ENCODE data around the gene PTGER1.
"Not testable (repeated sequence)": the region's sequence is repeated elsewhere in the genome, so short reads cannot be mapped to it uniquely, and the experiment has no call there.

The PTGER1 gene

DNA sequence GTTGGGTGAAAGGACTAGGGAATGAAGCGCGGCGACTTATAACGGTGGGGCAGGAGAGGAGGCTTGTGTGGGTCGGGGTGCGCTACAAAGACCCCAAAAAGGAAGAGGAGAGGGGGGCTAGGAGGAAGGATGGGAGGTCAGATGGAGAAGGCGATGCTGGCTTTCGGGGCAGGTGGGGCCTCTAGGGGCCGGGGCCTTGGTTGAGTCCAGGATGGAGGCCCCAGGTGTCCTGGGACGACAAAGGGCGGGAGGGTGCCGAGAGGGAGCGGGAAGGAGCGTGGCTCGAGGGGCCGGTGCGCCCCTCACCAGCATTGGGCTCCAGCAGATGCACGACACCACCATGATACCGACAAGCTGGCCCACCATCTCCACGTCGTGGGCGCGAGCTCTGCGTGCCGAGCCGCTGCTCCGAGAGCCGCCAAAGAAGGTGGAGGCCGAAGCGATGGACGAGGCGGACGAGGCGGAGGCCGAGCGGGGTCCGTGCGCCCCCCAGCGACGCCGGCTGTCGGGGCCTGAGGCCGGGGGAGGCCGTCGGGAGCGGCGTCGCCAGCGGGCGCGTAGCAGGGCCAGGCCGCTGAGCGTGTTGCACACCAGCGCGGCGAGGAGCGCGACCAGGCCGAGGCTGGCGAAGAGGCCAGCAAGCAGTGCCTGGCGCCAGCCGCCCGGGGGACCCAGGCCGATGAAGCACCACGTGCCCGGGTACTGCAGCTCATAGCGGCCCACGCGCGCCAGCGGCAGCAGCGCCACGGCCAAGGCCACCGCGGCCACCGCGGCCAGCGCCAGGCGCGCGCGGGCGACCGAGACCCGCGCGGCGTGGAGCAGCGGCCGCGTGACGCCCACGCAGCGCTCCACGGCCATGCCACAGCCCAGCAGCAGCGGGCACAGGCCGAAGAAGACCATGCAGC, 1.8 kb downstream of the PTGER1 start:
- no peak for FAIRE-seq

DNA sequence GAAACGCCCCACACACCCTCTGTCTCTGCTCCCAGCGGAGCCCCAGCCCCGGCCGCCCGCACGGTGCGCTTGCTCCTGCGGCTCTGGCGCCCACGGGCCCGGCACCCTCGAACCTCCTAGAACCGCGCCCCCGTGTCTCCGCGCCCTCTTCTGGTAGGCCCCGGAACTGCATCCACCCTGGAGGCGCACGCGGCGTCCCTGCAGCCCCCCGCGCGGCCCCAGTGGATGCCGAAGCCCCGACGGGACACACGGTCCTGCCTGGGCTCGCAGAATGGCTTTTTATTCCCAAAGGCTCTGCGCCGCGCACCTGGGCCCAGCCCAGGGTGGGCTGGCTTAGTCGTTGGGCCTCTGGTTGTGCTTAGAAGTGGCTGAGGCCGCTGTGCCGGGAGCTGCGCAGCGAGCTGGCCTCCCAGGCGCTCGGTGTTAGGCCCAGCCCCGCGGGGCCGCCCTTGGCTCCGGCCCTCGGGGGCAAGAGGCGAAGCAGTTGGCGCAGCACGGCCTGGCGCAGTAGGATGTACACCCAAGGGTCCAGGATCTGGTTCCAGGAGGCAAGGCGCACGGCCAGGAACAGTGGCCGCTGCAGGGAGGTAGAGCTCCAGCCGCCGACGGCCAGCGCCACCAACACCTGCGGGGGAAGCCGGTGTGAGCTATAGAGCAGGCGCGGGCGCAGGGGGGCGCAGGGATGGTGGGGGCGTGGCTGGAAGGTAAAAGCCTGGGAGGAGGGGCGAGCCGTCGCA, 2.8 kb downstream of the PTGER1 start:
- FAIRE-seq = no peak

DNA sequence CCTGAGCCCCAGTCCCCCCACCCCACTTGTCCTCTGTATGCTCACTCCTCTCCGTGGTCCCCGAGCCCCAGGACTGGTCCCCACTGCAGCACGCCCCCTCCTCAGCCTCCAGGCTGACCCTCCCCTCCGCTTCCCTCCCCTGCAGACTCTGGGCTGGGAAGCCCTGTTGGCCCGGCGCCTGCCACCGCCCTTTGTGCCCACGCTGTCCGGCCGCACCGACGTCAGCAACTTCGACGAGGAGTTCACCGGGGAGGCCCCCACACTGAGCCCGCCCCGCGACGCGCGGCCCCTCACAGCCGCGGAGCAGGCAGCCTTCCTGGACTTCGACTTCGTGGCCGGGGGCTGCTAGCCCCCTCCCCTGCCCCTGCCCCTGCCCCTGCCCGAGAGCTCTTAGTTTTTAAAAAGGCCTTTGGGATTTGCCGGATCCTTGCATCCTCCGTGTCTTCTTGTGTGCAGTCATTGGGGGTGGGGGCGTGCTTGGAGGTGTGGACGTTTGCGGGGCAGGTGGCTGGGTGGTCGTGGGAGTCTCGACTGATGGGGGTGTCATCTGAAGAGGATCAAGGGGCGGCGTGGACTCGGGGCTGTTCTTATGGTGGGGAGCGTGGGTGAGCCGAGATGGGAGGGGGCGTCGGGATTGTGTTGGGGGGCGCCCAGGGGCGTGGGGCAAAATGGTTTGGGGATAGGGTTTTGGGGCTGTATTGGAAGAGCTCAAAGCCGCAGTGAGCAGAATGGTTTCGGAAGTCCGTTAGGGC, 3.5 kb downstream of the PTGER1 start:
- FAIRE-seq = no peak

DNA sequence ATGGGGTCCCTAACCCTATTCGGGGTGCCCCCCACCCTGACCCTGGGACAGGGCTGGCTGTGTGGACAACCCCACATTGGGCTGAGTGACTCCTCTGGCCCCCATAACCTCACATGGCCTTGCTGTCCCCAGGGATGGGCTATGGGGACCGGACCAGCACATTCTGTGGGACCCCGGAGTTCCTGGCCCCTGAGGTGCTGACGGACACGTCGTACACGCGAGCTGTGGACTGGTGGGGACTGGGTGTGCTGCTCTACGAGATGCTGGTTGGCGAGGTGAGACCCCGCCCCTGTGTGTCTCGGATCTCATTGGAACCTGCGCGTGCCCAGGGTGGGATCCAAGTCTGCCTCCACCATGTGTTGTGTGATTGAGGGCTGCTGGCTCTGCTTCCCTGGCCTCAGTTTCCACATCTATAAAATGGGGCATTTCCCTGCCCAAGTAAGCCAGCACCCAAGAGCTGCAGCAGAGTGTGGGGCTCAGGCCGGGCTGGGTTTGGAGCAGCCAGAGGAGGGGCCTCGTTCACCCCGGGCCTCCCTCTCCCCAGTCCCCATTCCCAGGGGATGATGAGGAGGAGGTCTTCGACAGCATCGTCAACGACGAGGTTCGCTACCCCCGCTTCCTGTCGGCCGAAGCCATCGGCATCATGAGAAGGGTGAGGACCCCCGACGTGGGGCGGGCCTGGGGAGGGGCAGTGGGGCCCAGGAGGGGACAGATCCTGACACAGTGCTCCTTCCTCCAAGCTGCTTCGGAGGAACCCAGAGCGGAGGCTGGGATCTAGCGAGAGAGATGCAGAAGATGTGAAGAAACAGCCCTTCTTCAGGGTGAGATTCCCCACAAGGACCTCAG, 4.9 kb downstream of the PTGER1 start:
- no peak for FAIRE-seq

DNA sequence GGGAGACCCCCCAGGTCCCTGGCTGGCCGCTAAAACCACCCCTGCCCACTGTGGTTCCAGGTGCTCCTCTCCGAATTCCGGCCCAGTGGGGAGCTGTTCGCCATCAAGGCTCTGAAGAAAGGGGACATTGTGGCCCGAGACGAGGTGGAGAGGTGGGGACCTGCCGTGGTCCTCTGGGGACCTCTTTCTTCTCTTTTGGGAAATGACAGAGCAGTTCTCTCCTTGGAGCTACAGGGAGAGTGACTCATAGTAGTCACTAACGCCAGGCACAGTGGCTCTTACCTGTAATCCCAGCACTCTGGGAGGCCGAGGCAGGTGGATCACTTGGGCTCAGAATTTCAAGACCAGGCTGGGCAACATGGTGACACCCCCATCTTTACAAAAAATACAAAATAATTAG, 7.3 kb downstream of the PTGER1 start:
- FAIRE-seq = no peak

DNA sequence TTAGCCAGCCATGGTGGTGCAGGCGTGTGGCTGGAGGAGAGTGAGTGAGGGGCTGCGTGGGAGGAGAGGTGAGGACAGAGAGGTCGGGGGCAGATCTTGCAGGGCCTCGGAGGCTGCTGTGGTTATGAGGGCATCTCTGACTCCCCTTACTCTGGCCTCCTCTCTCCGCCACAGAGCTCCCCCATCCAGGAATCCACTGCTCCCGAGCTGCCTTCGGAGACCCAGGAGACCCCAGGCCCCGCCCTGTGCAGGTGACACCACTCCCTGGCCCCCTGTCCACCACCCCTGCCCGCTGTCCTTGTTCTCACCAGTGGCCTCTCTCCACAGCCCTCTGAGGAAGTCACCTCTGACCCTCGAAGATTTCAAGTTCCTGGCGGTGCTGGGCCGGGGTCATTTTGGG, 7.8 kb downstream of the PTGER1 start:
- FAIRE-seq = no peak

DNA sequence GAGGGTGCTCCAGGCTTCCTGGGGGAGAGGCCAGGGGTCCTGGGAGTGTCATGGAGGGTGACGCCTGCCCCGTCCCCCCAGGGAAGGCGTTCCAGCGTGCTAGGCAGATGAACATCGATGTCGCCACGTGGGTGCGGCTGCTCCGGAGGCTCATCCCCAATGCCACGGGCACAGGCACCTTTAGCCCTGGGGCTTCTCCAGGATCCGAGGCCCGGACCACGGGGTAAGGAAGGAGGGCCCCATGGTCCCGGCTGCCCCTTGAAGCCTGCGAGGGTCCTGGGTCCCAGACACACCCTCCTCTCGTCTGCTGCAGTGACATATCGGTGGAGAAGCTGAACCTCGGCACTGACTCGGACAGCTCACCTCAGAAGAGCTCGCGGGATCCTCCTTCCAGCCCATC, 11.4 kb downstream of the PTGER1 start:
- FAIRE-seq = no peak

DNA sequence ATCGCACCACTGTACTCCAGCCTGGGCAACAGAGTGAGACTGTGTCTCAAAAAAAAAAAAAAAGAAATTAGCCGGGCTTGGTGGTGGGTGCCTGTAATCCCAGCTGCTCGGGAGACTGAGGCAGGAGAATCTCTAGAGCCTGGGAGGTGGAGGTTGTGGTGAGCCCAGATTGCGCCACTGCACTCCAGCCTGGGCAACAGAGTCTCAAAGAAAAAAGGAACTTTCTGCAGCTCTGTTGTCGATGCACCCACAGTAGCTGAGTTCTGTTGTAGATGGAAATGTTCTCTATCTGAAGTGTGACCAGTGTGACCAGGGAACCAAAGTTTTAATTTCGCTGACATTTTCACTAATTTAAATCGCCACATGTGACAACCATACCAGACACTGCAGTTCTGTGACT, 12.8 kb downstream of the PTGER1 start:
- FAIRE-seq = not testable (repeated sequence)

DNA sequence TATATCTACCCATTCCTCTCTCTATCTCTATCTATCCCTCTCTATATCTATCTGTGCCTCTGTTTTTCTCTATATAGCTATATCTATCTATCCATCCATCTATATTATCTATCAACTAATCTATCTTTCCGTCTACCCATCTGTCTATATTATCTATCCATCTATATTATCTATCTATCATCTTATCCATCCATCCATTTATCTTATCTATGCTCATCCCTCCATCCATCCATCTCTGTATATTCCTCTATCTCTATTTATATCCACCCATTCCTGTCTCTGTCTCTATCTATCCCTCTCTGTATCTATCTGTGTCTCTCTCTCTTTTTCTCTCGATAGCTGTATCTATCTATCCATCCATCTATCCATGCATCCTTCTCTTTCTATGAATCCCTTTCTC, 14.2 kb downstream of the PTGER1 start:
- FAIRE-seq = no peak

DNA sequence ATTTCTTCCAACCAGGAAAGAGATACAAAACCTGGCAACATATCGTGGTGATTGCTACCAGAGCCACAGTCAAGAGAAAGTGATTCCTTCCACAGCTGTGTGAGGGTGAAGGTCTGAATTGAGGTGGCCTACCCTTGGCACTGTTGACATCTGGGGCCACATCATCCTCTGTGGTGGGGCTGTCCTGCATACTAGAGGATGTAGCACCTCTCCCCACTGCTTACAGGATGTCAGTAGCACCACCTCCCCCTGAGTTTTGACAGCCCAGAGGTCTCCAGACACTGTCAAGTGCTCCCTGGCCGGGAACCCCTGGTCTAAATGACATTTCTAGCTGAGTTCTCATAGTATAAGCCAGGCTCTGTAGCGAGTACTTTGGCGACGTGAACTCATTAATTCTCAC, 15.5 kb downstream of the PTGER1 start:
- FAIRE-seq = no peak

DNA sequence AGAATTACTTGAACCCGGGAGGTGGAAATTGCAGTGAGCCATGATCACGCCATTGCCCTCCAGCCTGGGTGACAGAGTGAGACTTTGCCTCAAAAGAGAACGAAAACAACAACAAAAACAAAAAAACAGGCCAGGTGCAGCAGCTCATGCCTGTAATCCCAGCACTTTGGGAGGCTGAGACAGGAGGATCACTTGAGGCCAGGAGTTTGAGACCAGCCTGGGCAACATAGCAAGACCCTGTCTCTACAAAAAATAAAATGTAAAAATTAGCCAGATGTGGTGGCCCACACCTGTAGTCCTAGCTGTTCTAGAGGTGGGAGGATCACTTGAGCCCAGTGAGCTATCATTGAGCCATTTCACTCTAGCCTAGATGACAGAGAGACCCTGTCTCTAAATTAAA, 22.9 kb downstream of the PTGER1 start:
- FAIRE-seq = not testable (repeated sequence)

DNA sequence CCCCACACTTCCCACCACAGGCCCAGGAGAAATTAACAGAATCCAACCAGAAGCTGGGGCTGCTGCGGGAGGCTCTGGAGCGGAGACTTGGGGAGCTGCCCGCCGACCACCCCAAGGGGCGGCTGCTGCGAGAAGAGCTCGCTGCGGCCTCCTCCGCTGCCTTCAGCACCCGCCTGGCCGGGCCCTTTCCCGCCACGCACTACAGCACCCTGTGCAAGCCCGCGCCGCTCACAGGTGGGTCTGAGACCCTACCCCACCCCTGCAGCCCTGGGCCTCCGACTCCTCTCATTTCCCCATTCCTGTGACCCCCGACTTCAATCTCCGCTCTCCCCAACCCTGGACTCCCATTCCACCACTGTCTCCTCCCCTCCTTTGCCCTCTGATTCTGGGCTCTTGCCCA, 24.3 kb downstream of the PTGER1 start:
- no peak for FAIRE-seq

DNA sequence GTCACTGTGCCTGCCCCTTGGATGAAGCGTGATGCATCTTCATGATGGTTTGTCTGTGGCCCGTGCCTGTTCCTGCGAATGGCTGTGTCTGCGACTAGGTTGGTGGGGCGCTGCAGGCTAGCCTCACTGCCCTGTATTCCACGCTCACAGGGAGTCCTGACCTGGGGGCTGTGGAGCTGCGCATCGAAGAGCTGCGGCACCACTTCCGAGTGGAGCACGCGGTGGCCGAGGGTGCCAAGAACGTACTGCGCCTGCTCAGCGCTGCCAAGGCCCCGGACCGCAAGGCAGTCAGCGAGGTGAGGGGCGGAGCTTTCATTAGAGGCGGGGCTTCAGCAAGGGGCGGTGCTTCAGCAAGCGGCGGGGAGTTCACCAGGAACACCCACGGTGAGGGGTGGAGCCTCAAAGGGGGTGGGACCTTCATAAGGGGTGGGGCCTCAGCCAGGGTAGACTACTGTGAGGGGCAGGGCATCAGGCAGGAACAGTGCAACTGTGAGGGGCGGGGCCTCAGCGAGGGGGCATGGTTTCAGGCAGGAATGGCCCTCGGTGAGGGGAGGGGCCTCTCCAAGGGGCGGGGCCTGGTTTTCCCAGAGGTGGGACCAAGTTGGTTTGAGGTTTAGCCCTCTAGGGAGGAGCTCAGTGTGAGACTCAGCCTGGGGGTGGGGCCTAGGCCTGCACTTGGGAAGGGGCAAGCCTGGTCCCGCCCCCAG, 24.8 kb downstream of the PTGER1 start:
- FAIRE-seq = peak; percentile 75

DNA sequence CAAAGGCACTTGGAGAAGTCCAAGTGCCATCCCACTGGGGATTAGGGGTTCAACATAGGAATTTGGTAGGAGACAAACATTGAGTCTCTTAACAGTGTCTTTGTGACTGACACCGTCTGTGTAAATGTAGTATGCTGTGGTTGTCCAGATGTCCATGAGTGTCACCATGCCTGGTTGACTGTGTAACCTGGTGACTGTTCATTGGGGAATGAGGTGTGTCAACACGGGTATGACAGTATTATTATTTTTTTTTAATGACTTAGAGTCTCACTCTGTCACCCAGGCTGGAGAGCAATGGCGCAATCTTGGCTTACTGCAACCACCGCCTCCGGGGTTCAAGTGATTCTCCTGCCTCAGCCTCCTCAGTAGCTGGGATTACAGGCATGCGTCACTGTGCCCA, 25.8 kb downstream of the PTGER1 start:
- FAIRE-seq = no peak

DNA sequence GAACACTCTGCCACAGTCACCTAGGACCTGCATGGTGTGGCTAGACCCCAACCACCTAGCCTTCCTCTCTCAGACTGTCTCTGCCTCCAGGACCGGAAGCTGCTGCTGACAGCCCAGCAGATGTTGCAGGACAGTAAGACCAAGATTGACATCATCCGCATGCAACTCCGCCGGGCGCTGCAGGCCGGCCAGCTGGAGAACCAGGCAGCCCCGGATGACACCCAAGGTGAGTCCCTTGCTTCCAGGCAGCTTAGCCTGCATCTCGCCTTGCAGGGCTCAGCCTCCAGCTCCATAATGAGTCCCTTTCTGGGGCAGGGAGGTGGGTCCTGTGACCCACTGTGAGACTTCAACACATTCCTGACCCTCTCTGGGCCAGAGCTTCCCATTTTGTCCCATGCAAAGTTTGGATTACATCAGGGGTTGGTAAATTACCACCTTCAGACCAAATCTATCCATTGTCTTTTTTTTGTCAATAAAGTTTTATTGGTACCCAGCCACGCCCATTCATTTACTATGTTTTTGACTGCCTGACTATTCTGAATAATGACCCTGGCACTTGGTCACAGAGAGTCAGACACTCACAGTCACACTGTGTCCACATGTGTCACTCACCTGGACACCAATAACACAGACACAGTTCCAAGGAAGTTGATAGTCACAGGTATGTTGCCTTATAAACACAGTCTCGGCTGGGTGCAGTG, 28.7 kb downstream of the PTGER1 start:
- no peak for FAIRE-seq

DNA sequence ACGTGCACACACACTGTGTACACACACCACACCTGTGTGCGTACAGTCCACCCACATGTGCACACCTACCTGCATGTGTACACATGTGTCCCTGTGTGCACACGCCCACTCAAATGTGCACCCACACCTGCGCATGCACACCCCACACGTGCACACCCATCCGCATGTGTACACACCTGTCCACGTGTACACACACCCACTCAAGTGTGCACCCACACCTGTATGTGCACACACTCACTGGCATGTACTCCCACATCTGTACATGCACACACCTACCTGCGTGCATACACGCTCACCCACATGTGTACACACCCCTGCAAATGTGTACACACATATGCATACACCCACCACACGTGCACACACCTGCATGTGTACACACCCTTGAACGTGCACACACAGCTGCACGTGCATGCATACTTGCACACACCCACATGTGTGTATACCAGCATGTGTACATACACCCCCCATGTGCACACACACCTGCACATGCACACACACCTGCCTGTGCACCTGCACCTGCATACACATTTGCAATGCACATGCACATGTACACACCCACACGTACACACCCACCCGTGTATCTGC, 31.4 kb downstream of the PTGER1 start:
- no peak for FAIRE-seq

DNA sequence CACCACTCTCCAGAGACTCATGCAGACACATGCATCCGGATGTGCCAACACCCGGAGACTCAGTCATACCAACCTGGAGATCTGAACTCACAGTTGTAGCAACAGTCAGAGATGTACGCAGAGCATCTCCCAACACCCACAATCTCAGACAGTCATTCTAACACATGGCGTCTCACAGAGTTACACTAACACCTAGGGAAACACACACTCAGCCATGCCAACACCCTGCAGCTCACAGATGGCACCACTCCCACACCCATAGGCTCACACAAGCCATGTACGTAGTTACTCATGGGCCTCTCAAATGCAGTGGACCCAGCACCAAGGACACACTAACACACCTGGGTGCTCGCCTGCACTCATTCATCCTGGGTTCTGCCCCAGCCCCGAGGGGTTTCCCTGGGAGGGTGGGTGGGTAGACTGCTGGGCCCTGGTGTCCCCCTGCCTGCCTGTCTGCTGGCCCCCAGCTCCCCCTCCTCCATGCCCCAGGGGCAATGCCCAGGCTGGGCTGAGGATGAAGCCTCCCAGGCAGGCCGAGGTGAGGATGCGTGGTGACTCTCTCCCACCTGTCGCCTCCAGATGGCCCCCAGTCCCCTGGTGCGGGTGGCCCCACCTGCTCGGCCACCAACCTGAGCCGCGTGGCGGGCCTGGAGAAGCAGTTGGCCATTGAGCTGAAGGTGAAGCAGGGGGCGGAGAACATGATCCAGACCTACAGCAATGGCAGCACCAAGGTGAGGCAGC, 32.1 kb downstream of the PTGER1 start:
- FAIRE-seq = no peak

DNA sequence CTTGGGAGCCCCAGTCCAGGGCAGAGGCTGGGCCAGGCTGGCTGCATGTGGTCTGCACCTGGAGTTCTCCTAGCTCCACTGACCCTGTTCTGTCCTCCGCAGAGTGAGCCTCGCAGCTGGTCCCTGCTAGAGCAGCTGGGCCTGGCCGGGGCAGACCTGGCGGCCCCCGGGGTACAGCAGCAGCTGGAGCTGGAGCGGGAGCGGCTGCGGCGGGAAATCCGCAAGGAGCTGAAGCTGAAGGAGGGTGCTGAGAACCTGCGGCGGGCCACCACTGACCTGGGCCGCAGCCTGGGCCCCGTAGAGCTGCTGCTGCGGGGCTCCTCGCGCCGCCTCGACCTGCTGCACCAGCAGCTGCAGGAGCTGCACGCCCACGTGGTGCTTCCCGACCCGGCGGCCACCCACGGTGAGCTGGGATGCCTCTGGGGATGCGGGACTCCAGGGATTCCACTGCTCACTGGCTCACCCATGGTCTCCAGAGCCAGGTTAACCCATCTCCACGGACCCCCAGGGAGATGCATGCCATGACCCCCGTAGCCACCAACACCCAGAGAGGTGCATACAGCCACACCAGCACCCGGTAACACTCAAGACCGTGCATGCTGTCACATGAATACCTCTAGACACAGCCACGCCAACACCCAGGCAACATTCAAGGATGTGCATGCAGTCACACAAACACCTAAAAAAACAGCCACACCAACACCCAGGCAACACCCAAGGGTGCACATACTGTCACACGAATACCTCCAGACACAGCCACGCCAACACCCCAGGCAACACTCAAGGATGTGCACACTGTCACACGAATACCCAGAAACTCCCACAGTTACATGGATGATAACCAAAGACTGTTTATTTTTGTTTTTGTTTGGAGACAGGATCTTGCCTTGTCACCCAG, 33.9 kb downstream of the PTGER1 start:
- no peak for FAIRE-seq

DNA sequence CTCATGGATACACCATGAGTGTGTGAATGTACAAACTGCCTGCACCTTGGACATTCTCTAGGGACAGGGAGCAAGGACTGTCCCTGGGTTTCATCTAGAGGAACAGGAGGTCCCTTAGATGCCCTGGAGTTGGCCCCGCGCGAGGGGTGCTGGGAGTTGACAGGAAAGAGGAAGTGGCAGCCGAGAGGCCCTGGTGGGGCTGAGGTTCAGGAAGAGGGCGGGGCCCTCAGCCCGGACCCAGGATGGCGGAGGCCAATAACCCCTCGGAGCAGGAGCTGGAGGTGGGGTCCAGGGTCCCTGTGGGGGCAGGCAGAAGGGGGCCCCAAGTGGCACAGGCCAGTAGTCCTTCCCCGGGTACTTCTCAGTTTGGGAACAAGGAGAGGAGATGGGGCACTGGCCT, 35.1 kb downstream of the PTGER1 start:
- no peak for FAIRE-seq
